ENCODE measurements around the gene PASD1.

Gene PASD1

GRCh38 chrX:151702026-151702714 is 138.7 kb downstream of the PASD1 start:
- no peak for DNase-seq (ENCODE audit: low read depth)

GRCh38 chrX:151702741-151703340 is 139.4 kb downstream of the PASD1 start:
- no peak for DNase-seq (ENCODE audit: low read depth)

GRCh38 chrX:151703487-151703886 is 140.0 kb downstream of the PASD1 start:
- DNase-seq (ENCODE audit: low read depth) = no peak

GRCh38 chrX:151704041-151704663 is 140.7 kb downstream of the PASD1 start:
- DNase-seq (ENCODE audit: low read depth) = no peak

- DNase-seq (ENCODE audit: low read depth) = no peak
Observed at GRCh38 chrX:151708821-151709220, 145.3 kb downstream of the PASD1 start.

GRCh38 chrX:151710457-151710856 is 147.0 kb downstream of the PASD1 start:
- DNase-seq (ENCODE audit: low read depth) = no peak

GRCh38 chrX:151711154-151711553 is 147.7 kb downstream of the PASD1 start:
- DNase-seq (ENCODE audit: low read depth) = no peak

GRCh38 chrX:151711787-151712186 is 148.3 kb downstream of the PASD1 start:
- DNase-seq (ENCODE audit: low read depth) = no peak

GRCh38 chrX:151712253-151712652 is 148.8 kb downstream of the PASD1 start:
- no peak for DNase-seq (ENCODE audit: low read depth)

GRCh38 chrX:151713849-151714248 is 150.4 kb downstream of the PASD1 start:
- no peak for DNase-seq (ENCODE audit: low read depth)

GRCh38 chrX:151714362-151714761 is 150.9 kb downstream of the PASD1 start:
- no peak for DNase-seq (ENCODE audit: low read depth)

GRCh38 chrX:151715752-151716151 is 152.3 kb downstream of the PASD1 start, which contains the start of gene FATE1:
TSS of gene FATE1 (plus strand) at chrX:151716035. CDS start at chrX:151716120, 85 bp downstream.
- no peak for DNase-seq (ENCODE audit: low read depth)

GRCh38 chrX:151722241-151722846 is 158.9 kb downstream of the PASD1 start:
- no peak for DNase-seq (ENCODE audit: low read depth)

- no peak for DNase-seq (ENCODE audit: low read depth)
Observed at GRCh38 chrX:151723156-151723760, 159.8 kb downstream of the PASD1 start.

GRCh38 chrX:151724563-151725337 is 161.3 kb downstream of the PASD1 start:
- DNase-seq (ENCODE audit: low read depth) = no peak

GRCh38 chrX:151725338-151725614 is 161.8 kb downstream of the PASD1 start:
- DNase-seq (ENCODE audit: low read depth) = no peak
